H9 (cell line): ENCODE results near the gene ST14. TPM values are rescaled to one million over a fixed set of nuclear protein-coding genes. Genes with fewer than 3 reads are reported as not detected.

Source experiments
- DNase-seq: peaks from one replicate; pipeline ENCODE4 v3.0.0-alpha.2; 2017
- H2AFZ ChIP-seq: one replicate; pipeline ENCODE4 v1.6.1; 2013; ENCODE audit warnings: mild to moderate bottlenecking, low read length, control low read depth, moderate library complexity
- H2AK5ac ChIP-seq: 2 replicates; pipeline ENCODE4 v1.6.1; 2013; ENCODE audit warnings: low read length, control low read depth, mixed read lengths; ENCODE audit not compliant: insufficient read length
- H2BK120ac ChIP-seq: one replicate; pipeline ENCODE4 v1.6.1; 2013; ENCODE audit warnings: low read depth, mild to moderate bottlenecking, low read length, control low read depth, inconsistent platforms; ENCODE audit not compliant: poor library complexity, severe bottlenecking
- H2BK12ac ChIP-seq: 2 replicates; pipeline ENCODE4 v1.6.1; 2013; ENCODE audit warnings: low read length, control low read depth, mixed read lengths, low read depth; ENCODE audit not compliant: insufficient read length
- H2BK15ac ChIP-seq: 2 replicates; pipeline ENCODE4 v1.6.1; 2013; ENCODE audit warnings: low read depth, low read length, control low read depth
- H2BK20ac ChIP-seq: one replicate; pipeline ENCODE4 v1.6.1; 2013; ENCODE audit warnings: low read depth, mild to moderate bottlenecking, low read length, control low read depth, inconsistent platforms; ENCODE audit not compliant: poor library complexity, severe bottlenecking
- H2BK5ac ChIP-seq: 2 replicates; pipeline ENCODE4 v1.6.1; 2013; ENCODE audit warnings: low read length, control low read depth, mixed read lengths; ENCODE audit not compliant: insufficient read length
- H3K14ac ChIP-seq: 2 replicates; pipeline ENCODE4 v1.6.1; 2013; ENCODE audit warnings: low read length, control low read depth; ENCODE audit not compliant: insufficient read depth
- H3K18ac ChIP-seq: 2 replicates; pipeline ENCODE4 v1.6.1; 2013; ENCODE audit warnings: low read depth, mild to moderate bottlenecking, mixed read lengths, low read length, control low read depth; ENCODE audit not compliant: insufficient read length
- H3K23ac ChIP-seq: 2 replicates; pipeline ENCODE4 v1.6.1; 2013; ENCODE audit warnings: low read length, control low read depth, mixed read lengths, low read depth; ENCODE audit not compliant: insufficient read length
- H3K23me2 ChIP-seq: 2 replicates; pipeline ENCODE4 v1.6.1; 2013; ENCODE audit warnings: low read depth, mild to moderate bottlenecking, mixed read lengths, low read length, control low read depth; ENCODE audit not compliant: insufficient read length, poor library complexity, severe bottlenecking
- H3K27ac ChIP-seq: 2 replicates; pipeline ENCODE4 v1.5.1; 2013; ENCODE audit warnings: low read length, control low read depth, mixed read lengths, low read depth; ENCODE audit not compliant: insufficient read length
- H3K27me3 ChIP-seq: 2 replicates; pipeline ENCODE4 v1.6.1; 2013; ENCODE audit warnings: low read length, control low read depth, inconsistent platforms; ENCODE audit not compliant: insufficient read depth
- H3K4ac ChIP-seq: 2 replicates; pipeline ENCODE4 v1.6.1; 2013; ENCODE audit warnings: low read depth, mild to moderate bottlenecking, control low read depth, inconsistent platforms, low read length, moderate library complexity
- H3K4me1 ChIP-seq: 2 replicates; pipeline ENCODE4 v1.6.1; 2013; ENCODE audit warnings: low read length, control low read depth, inconsistent platforms; ENCODE audit not compliant: insufficient read depth
- H3K4me2 ChIP-seq: 2 replicates; pipeline ENCODE4 v1.6.1; 2013; ENCODE audit warnings: low read length, control low read depth, mixed read lengths; ENCODE audit not compliant: insufficient read length, insufficient read depth
- H3K56ac ChIP-seq: 2 replicates; pipeline ENCODE4 v1.6.1; 2013; ENCODE audit warnings: low read depth, mild to moderate bottlenecking, mixed read lengths, low read length, control low read depth; ENCODE audit not compliant: insufficient read length
- H3K79me1 ChIP-seq: 2 replicates; pipeline ENCODE4 v1.6.1; 2013; ENCODE audit warnings: low read depth, mild to moderate bottlenecking, moderate library complexity, low read length, control low read depth, inconsistent platforms; ENCODE audit not compliant: insufficient read depth, poor library complexity, severe bottlenecking
- H3K79me2 ChIP-seq: 2 replicates; pipeline ENCODE4 v1.6.1; 2013; ENCODE audit warnings: low read length, control low read depth, inconsistent platforms; ENCODE audit not compliant: insufficient read depth
- H3K9ac ChIP-seq: 2 replicates; pipeline ENCODE4 v1.6.1; 2013; ENCODE audit warnings: low read length, control low read depth, mixed read lengths; ENCODE audit not compliant: insufficient read length; ENCODE audit errors: extremely low read depth
- H3K9me3 ChIP-seq: one replicate; pipeline ENCODE4 v1.6.1; 2013; ENCODE audit warnings: low read depth, low read length, inconsistent platforms; ENCODE audit not compliant: control insufficient read depth
- H3T11ph ChIP-seq: one replicate; pipeline ENCODE4 v1.6.1; 2013; ENCODE audit warnings: mild to moderate bottlenecking, low read length, control low read depth, inconsistent platforms
- H4K20me1 ChIP-seq: one replicate; pipeline ENCODE4 v1.6.1; 2013; ENCODE audit not compliant: control insufficient read depth, insufficient read length, insufficient read depth
- H4K5ac ChIP-seq: 2 replicates; pipeline ENCODE4 v1.6.1; 2013; ENCODE audit warnings: low read depth, mild to moderate bottlenecking, mixed read lengths, low read length, control low read depth; ENCODE audit not compliant: insufficient read length
- H4K8ac ChIP-seq: replicated peaks from 2 replicates; pipeline ENCODE4 v1.6.1; 2013; ENCODE audit warnings: low read length, control low read depth, mixed read lengths, low read depth; ENCODE audit not compliant: insufficient read length
- H4K91ac ChIP-seq: 2 replicates; pipeline ENCODE4 v1.6.1; 2013; ENCODE audit warnings: low read depth, mild to moderate bottlenecking, moderate library complexity, mixed read lengths, low read length, control low read depth; ENCODE audit not compliant: insufficient read length
- H3K27ac Mint-ChIP-seq, 3 experiments: 2 replicates in 2 of 3; 3 replicates in 1 of 3; pipeline ENCODE4 v1.8.0; 2020 to 2021; ENCODE audit warnings: mixed read lengths in 3 of 3, mild to moderate bottlenecking in 1 of 3, moderate library complexity in 1 of 3
- H3K27me3 Mint-ChIP-seq: 2 replicates; pipeline ENCODE4 v1.8.0; 2021; ENCODE audit warnings: low read depth, mild to moderate bottlenecking, moderate library complexity, mixed read lengths
- H3K36me3 Mint-ChIP-seq, 3 experiments: 2 replicates in 2 of 3; 3 replicates in 1 of 3; pipeline ENCODE4 v1.8.0; 2020 to 2021; ENCODE audit warnings: low read depth in 3 of 3, mixed read lengths in 3 of 3; ENCODE audit not compliant: insufficient read depth in 1 of 3
- H3K4me1 Mint-ChIP-seq, 2 experiments: 2 replicates each; pipeline ENCODE4 v1.8.0; 2020; ENCODE audit warnings: mixed read lengths in 2 of 2
- H3K4me3 Mint-ChIP-seq, 2 experiments: 2 replicates in 1 of 2; 3 replicates in 1 of 2; pipeline ENCODE4 v1.8.0; 2020 to 2021; ENCODE audit warnings: mild to moderate bottlenecking in 2 of 2, mixed read lengths in 2 of 2, moderate library complexity in 1 of 2
- H3K9me3 Mint-ChIP-seq, 2 experiments: 2 replicates in 1 of 2; 3 replicates in 1 of 2; pipeline ENCODE4 v1.8.0; 2020; ENCODE audit warnings: mild to moderate bottlenecking in 2 of 2, mixed read lengths in 2 of 2, moderate library complexity in 1 of 2
- WGBS: extraction: QIAGEN DNeasy Blood & Tissue Kit; methylation state at CpG from one replicate; pipeline ENCODE4 v1.1.7; 2013; ENCODE audit warnings: missing lambda C conversion rate, low lambda C conversion rate, mixed read lengths; ENCODE audit not compliant: insufficient read length; ENCODE audit errors: extremely low coverage; 5-methylcytosine and 5-hydroxymethylcytosine counted together
- total RNA-seq: library from RNA; stranded (reverse); gene quantifications from 2 replicates; pipeline ENCODE4 v1.2.1, GENCODE V29; 2021
- TF ChIP-seq, protein P1 (sequence below): fragments of 200-600 bp; sonication (generic); conservative IDR thresholded peaks from 3 replicates; pipeline ENCODE4 v1.8.0; 2021; ENCODE audit warnings: antibody characterized with exemption, mild to moderate bottlenecking

Gene ST14
- total RNA-seq, 1 experiment from 2014 or later, result 22.4 TPM

DNA sequence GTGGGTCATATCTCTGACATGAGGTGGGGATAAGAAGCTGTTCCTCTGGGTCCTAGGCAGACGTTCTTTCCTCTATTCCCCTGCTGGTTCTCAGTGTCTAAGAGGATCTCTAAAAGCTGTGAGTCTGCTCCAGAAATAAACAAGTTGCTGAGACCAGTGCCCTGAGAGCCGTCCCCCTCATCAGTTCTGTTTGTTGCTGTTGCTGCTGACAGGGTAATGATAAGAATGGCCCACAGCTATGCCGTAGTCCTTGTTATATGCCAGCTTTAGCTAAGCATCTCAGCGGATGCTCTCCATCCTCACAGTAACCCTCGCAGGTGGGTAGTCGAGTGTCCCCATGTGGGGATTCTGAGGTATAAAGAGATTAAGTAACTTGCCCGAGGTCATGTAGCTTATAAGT, 23.5 kb upstream of the ST14 start:
- H2AK5ac ChIP-seq, result no peak overlapping the region
- no peak overlapping the region for H2AFZ ChIP-seq
- H3K79me2 ChIP-seq, result no peaks in the 10 kb centered on the region
- no peaks in the 10 kb centered on the region for H4K20me1 ChIP-seq
- Mint-ChIP-seq H3K27ac (no peak overlapping the region), H3K27me3 (no peaks in the 10 kb centered on the region), H3K36me3 (peaks cover 82 to 96% (median 90%) of the 10 kb centered on the region in 3 experiments), H3K4me1 (no peaks in the 10 kb centered on the region), H3K9me3 (peaks cover 15 to 20% of the 10 kb centered on the region in 2 experiments), H3K4me3 (no peak overlapping the region)
- no peak overlapping the region for H3K18ac ChIP-seq
- H3K23me2 ChIP-seq, result no peaks in the 10 kb centered on the region
- H3K4ac ChIP-seq, result no peak overlapping the region
- H3K56ac ChIP-seq, result no peak overlapping the region
- no peak for DNase-seq
- no peaks in the 10 kb centered on the region for H3K4me1 ChIP-seq
- H4K91ac ChIP-seq, result no peak overlapping the region
- H4K8ac ChIP-seq, result no peak overlapping the region
- H3K9me3 ChIP-seq, result peaks cover 6% of the 10 kb centered on the region
- H2BK20ac ChIP-seq, result no peak overlapping the region
- no peak overlapping the region for H2BK120ac ChIP-seq
- H3K79me1 ChIP-seq, result no peaks in the 10 kb centered on the region
- no peak overlapping the region for H2BK12ac ChIP-seq
- H3K27me3 ChIP-seq, result no peaks in the 10 kb centered on the region
- H3T11ph ChIP-seq, result no peak overlapping the region
- no peak overlapping the region for H4K5ac ChIP-seq
- no peak overlapping the region for H3K9ac ChIP-seq
- no peak overlapping the region for H3K14ac ChIP-seq
- no CpG with 5 or more reads among the region's 7 CpGs for WGBS
- no peak overlapping the region for H3K23ac ChIP-seq
- TF ChIP-seq, protein P1, sequence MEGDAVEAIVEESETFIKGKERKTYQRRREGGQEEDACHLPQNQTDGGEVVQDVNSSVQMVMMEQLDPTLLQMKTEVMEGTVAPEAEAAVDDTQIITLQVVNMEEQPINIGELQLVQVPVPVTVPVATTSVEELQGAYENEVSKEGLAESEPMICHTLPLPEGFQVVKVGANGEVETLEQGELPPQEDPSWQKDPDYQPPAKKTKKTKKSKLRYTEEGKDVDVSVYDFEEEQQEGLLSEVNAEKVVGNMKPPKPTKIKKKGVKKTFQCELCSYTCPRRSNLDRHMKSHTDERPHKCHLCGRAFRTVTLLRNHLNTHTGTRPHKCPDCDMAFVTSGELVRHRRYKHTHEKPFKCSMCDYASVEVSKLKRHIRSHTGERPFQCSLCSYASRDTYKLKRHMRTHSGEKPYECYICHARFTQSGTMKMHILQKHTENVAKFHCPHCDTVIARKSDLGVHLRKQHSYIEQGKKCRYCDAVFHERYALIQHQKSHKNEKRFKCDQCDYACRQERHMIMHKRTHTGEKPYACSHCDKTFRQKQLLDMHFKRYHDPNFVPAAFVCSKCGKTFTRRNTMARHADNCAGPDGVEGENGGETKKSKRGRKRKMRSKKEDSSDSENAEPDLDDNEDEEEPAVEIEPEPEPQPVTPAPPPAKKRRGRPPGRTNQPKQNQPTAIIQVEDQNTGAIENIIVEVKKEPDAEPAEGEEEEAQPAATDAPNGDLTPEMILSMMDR, result no peak
- no peak overlapping the region for H3K27ac ChIP-seq
- H3K4me2 ChIP-seq, result no peak overlapping the region
- H2BK5ac ChIP-seq, result no peak overlapping the region
- H2BK15ac ChIP-seq, result no peak overlapping the region
